ENCODE results near the gene PEG3.
"Not testable (repeated sequence)": the region's sequence is repeated elsewhere in the genome, so short reads cannot be mapped to it uniquely, and the experiment has no call there.

The PEG3 gene

GRCh38 chr19:56840451-56841192, at the start of gene PEG3, which contains the start of gene ZIM2:
Gene PEG3, minus strand, starts transcription at chr19:56840726. Its CDS starts 16,071 bp downstream, at chr19:56824655.
Gene ZIM2, minus strand, starts transcription at chr19:56840726. Its CDS starts 16,449 bp downstream, at chr19:56824277.
- DNase-seq: no peak

- no peak for DNase-seq
Measured at GRCh38 chr19:56885173-56885985, 44.9 kb upstream of the PEG3 start.

GRCh38 chr19:56884441-56884840, 43.9 kb upstream of the PEG3 start:
- DNase-seq: no peak

GRCh38 chr19:56880592-56881190, 40.2 kb upstream of the PEG3 start:
- DNase-seq: no peak

- no peak for DNase-seq
Measured at GRCh38 chr19:56877069-56877715, 36.7 kb upstream of the PEG3 start.

- DNase-seq: no peak
Measured at GRCh38 chr19:56875717-56876116, 35.2 kb upstream of the PEG3 start.

GRCh38 chr19:56874530-56874929, 34.0 kb upstream of the PEG3 start:
- DNase-seq: no peak

GRCh38 chr19:56873493-56873892, 33.0 kb upstream of the PEG3 start:
- DNase-seq: no peak

GRCh38 chr19:56869886-56870285, 29.4 kb upstream of the PEG3 start:
- DNase-seq: no peak

- no peak for DNase-seq
Measured at GRCh38 chr19:56868446-56868845, 27.9 kb upstream of the PEG3 start.

GRCh38 chr19:56866538-56866937, 26.0 kb upstream of the PEG3 start:
- no peak for DNase-seq

- no peak for DNase-seq
Measured at GRCh38 chr19:56864443-56865125, 24.1 kb upstream of the PEG3 start.

GRCh38 chr19:56862741-56863140, 22.2 kb upstream of the PEG3 start:
- DNase-seq: no peak

GRCh38 chr19:56860409-56860808, 19.9 kb upstream of the PEG3 start:
- not testable (repeated sequence) for DNase-seq

- DNase-seq: no peak
Measured at GRCh38 chr19:56858026-56858425, 17.5 kb upstream of the PEG3 start.

GRCh38 chr19:56856822-56857221, 16.3 kb upstream of the PEG3 start:
- no peak for DNase-seq

- DNase-seq: not testable (repeated sequence)
Measured at GRCh38 chr19:56852361-56852760, 11.8 kb upstream of the PEG3 start.

- DNase-seq: no peak
Measured at GRCh38 chr19:56848166-56848565, 7.6 kb upstream of the PEG3 start.

GRCh38 chr19:56842412-56842811, 1.9 kb upstream of the PEG3 start:
- DNase-seq: no peak

GRCh38 chr19:56841193-56841543, 642 bp upstream of the PEG3 start:
- no peak for DNase-seq

- DNase-seq: no peak
Measured at GRCh38 chr19:56839652-56840450, 675 bp downstream of the PEG3 start.

Measured in activated CD4-positive, CD25-positive, alpha-beta regulatory T cell (primary cell).